DND-41 (cell line): Measurements from ENCODE around the gene CUBN.

Experiments used
- EZH2 ChIP-seq: IDR thresholded peaks from 3 replicates; pipeline ENCODE4 v1.6.1; 2012; ENCODE audit warnings: borderline replicate concordance, low read depth, mild to moderate bottlenecking, moderate library complexity, low read length, inconsistent platforms; ENCODE audit not compliant: severe bottlenecking
- TF ChIP-seq, protein P1 (sequence below): IDR thresholded peaks from 2 replicates; pipeline ENCODE4 v1.5.1; 2012; ENCODE audit warnings: borderline replicate concordance, low read length, moderate library complexity, mild to moderate bottlenecking; ENCODE audit not compliant: poor library complexity, severe bottlenecking; ENCODE audit errors: extremely low read depth

DNA sequence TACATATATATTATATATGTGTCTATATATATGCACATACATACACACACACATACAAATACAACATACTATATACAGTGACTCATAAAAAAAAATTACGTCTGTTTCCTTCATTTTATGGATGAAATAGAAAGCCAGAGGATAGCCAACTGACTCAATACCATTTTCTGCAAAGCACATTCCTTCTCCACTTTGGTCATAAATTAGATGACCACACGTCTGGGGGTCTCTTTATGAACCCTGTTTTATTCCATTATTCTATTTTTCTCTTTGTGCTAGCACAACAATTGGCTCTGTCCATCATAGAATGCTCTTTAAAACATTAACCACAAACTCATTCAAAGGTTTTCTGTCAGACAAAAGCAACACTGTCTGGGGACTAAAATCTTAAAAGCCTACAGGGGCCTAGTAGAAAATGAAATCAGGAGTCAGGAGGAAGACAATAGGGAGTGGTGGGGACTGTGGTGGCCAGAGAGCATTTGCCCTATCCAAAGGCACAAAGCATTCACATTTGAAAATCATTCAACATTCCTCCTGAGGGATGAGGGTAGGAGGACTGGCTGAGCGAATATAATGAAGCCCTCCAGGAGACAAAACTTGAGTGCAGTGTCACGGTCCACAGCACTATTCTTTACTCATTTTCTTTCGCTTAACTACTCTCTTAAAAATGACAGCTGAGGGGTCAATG lies 4.3 kb downstream of the CUBN start:
- TF ChIP-seq, protein P1, sequence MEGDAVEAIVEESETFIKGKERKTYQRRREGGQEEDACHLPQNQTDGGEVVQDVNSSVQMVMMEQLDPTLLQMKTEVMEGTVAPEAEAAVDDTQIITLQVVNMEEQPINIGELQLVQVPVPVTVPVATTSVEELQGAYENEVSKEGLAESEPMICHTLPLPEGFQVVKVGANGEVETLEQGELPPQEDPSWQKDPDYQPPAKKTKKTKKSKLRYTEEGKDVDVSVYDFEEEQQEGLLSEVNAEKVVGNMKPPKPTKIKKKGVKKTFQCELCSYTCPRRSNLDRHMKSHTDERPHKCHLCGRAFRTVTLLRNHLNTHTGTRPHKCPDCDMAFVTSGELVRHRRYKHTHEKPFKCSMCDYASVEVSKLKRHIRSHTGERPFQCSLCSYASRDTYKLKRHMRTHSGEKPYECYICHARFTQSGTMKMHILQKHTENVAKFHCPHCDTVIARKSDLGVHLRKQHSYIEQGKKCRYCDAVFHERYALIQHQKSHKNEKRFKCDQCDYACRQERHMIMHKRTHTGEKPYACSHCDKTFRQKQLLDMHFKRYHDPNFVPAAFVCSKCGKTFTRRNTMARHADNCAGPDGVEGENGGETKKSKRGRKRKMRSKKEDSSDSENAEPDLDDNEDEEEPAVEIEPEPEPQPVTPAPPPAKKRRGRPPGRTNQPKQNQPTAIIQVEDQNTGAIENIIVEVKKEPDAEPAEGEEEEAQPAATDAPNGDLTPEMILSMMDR = no peak
- TF ChIP-seq EZH2 = no peak
